GM12891 (cell line): ENCODE measurements around the gene PET100.

Source experiments
- PAX5 ChIP-seq: IDR thresholded peaks from 2 replicates; pipeline ENCODE4 v1.6.1; 2011; ENCODE audit warnings: low read length, moderate library complexity, mild to moderate bottlenecking; ENCODE audit not compliant: insufficient read depth, severe bottlenecking
- POLR2A ChIP-seq: IDR thresholded peaks from 2 replicates; pipeline ENCODE4 v1.6.1; 2011; ENCODE audit warnings: low read depth, low read length, control low read depth
- POLR2AphosphoS5 ChIP-seq: IDR thresholded peaks from 2 replicates; pipeline ENCODE4 v1.6.1; 2011; ENCODE audit warnings: low read depth, low read length, control low read depth
- POU2F2 ChIP-seq: IDR thresholded peaks from 2 replicates; pipeline ENCODE4 v1.6.1; 2011; ENCODE audit warnings: low read depth, mild to moderate bottlenecking, control low read depth, low read length, moderate library complexity
- SPI1 ChIP-seq: IDR thresholded peaks from 2 replicates; pipeline ENCODE4 v1.6.1; 2011; ENCODE audit warnings: low read depth, low read length, control low read depth
- TAF1 ChIP-seq: IDR thresholded peaks from 2 replicates; pipeline ENCODE4 v1.6.1; 2011; ENCODE audit warnings: low read depth, low read length, control low read depth

- TF ChIP-seq POLR2AphosphoS5, result no peak
- no peak for TF ChIP-seq TAF1
- no peak for TF ChIP-seq POLR2A
- no peak for TF ChIP-seq SPI1
- no peak for TF ChIP-seq PAX5
- TF ChIP-seq POU2F2, result no peak
Observed at GRCh38 chr19:7654401-7654800, 24.8 kb downstream of the PET100 start.
